HG03457 (cell line): ENCODE data around the gene GPHN.

Experiments
- ATAC-seq: cut with Tn5 transposase; IDR thresholded peaks from one replicate; pipeline ENCODE4 v1.9.1; 2021; ENCODE audit warnings: moderate number of reproducible peaks; ENCODE audit not compliant: unreplicated experiment

GPHN gene

GRCh38 chr14:67137744-67138371 lies 629.9 kb downstream of the GPHN start:
- ATAC-seq, result no peak

DNA sequence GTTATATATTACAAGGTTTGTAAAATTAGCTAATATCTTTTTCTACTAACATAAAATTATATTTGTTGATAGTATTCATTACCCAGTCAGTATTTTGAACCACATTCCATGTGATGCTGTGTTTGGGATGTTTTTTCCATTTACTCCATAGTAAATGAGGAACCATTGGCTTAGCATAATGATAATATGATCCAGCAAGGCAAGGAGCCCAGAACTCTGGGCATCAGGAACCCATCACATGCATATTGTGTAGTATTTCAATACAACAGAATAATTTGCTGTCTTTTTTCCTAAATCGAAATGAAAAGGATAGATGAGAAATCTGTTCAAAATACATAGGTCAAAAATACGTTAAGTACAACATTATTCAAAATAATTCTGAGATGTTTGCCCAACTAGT lies 632.6 kb downstream of the GPHN start:
- no peak for ATAC-seq

- no peak for ATAC-seq
Measured at GRCh38 chr14:67141146-67141900, 633.4 kb downstream of the GPHN start.

GRCh38 chr14:67151082-67151666 lies 643.2 kb downstream of the GPHN start:
- no peak for ATAC-seq

GRCh38 chr14:67158566-67158965 lies 650.6 kb downstream of the GPHN start:
- ATAC-seq, result no peak

DNA sequence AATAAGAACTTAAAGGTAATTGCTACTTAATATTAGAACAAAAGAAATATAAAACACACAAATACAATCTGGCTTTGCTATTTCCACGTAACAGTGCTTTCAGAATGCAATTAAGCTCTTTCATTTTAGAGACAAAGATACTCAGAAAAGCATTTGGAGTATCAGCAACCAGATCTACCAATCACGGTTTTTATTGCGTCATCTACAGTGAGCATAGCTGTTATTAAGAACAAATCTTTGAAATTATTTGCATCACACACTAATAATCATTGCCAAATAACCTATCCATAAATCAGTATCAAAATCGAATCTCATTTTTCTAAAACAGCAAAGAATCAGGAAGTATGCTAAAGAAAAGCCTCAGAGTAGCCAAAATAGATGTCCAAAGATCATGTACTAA lies 654.4 kb downstream of the GPHN start:
- ATAC-seq, result no peak

- no peak for ATAC-seq
Measured at GRCh38 chr14:67166450-67166853, 658.5 kb downstream of the GPHN start.

- ATAC-seq, result no peak
Measured at GRCh38 chr14:67167420-67168109, 659.6 kb downstream of the GPHN start.

DNA sequence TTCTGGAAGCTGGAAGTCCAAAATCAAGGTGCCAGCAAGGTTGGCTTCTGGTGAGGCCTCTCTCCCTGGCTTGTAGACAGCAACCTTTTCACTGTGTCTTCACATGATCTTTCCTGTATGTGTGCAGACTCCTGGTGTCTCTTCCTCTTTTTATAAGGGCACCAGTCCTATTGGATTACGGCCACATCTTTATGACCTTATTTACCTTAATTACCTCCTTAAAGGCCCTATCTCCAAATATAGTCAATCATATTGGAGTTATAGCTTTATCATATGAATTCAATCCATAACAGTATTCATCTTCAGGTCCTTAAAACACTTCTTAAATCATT lies 660.1 kb downstream of the GPHN start:
- ATAC-seq, result no peak

GRCh38 chr14:67170660-67171059 lies 662.7 kb downstream of the GPHN start:
- ATAC-seq, result no peak

DNA sequence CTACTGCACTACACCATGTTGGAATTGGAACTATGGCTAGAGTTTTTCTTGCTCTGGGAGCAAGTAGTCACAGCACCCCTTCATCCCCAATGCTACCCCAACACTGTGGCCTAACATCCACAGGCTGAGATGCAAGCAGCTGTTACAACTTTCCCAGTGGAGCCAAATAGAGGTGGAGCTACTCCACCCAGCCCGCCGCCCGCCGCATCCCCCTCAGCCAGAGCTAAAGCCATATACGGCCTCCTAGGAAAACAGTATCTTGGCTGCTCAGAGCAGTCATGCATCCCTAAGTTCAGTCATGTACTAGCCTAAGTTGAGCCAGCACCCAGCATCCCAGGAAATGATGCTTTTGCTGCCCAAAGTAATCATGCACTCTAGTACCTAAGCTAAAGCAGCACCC lies 664.1 kb downstream of the GPHN start:
- no peak for ATAC-seq

GRCh38 chr14:67172520-67172919 lies 664.6 kb downstream of the GPHN start:
- ATAC-seq, result no peak

DNA sequence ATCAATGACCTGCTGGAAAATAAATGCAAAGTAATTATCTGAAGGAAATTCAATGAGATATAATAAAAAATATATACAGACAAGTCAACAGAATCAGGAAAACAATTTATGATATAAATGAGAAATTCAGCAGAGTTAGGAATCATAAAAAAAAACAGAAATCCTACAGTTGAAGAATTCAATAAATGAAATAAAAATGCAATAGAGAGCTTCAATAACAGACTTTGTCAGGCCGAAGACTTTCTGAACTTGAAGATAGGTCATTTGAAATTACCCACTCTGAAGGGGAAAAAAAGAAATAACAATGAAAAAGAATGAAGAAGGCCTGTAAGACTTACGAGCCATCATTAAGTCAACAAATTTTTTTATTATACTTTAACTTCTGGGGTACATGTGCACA lies 665.8 kb downstream of the GPHN start:
- no peak for ATAC-seq

DNA sequence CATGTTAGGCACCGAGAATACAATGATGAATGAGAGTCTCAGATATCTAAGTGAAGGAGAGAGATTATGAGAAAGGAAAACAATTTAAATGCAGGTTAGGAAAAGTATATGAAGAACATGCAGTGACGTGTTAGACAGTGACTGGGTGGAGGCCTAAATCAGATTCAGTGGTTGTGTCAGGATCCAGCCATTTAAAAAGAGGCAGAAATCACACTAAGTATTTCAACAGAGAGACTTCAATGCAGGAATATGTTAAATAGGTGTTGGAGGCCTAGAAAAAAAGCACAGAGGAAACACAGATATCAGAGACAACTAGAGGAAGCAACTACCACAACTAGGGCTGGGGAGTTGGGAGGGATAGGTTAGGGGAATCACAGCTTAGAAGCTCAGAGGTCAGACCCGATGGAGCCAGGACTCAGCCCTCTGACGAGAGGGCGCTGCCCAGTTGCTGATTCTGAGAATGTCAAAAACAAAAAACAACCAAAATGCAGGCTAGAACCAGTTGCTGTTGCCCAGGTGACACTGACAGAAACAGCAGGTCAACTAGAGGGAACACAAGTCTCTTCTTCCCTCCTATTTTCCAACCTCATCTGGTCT lies 678.3 kb downstream of the GPHN start:
- ATAC-seq, result no peak

- no peak for ATAC-seq
Measured at GRCh38 chr14:67186789-67187584, 679.0 kb downstream of the GPHN start.

GRCh38 chr14:67187826-67188225 lies 679.9 kb downstream of the GPHN start:
- no peak for ATAC-seq

- no peak for ATAC-seq
Measured at GRCh38 chr14:67188326-67188725, 680.4 kb downstream of the GPHN start.

DNA sequence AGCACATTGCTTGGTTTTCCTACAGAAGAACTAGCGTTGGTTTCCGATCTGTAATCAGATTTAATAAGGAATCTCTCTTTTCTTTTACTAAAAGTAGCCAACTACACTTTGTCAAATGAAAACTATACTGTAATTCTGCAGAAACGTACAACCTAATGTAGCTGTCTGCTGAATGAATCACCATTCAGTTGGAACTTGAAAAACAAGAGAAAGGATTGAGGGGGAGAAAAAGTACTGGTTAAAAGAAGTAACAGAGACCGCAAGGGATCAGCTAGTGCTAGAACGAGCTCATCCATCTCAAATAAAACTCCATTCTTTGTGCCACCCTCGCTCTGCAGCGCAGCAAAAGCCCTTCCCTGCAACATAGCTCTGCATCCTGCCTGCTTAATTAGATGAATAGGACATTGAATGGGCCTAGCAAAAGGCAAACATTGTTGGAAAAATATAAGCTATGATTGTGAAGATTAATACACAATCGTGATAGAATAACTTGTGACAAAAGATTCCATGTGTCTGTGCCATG lies 683.9 kb downstream of the GPHN start:
- ATAC-seq, result no peak

DNA sequence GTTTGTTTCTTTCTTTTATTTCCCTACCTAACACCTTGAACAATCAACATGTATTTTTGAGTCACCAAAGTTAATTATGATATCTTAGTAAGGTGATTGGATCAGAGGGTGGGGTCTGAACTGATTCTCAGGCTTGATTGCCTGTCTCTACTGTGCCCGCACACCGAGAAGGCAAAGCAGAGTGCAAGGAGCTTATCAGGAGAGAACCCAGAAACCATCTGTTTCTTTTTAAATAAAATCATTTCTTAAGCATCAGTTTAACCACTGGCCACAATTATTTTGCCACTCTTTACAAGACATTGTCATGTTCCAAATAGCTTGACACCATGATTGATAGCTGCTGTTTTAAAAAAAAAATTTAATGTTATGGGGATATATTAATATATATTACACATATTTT lies 684.4 kb downstream of the GPHN start:
- no peak for ATAC-seq

- no peak for ATAC-seq
Measured at GRCh38 chr14:67195279-67195678, 687.3 kb downstream of the GPHN start.
